GM12864 (cell line): ENCODE results near the gene PRCC.

Experiments
- DNase-seq: peaks from one replicate; pipeline ENCODE4 v3.0.0-alpha.2; 2011; ENCODE audit warnings: low read depth
- H3K4me3 ChIP-seq: 2 replicates; pipeline ENCODE4 v1.5.1; 2011; ENCODE audit warnings: mild to moderate bottlenecking, low read depth, low read length, control low read depth
- TF ChIP-seq, protein P1 (sequence below): IDR thresholded peaks from 2 replicates; pipeline ENCODE4 v1.5.1; 2011; ENCODE audit warnings: low read depth, mild to moderate bottlenecking, moderate library complexity, low read length, control low read depth, inconsistent platforms; ENCODE audit errors: missing control alignments

The PRCC gene

DNA sequence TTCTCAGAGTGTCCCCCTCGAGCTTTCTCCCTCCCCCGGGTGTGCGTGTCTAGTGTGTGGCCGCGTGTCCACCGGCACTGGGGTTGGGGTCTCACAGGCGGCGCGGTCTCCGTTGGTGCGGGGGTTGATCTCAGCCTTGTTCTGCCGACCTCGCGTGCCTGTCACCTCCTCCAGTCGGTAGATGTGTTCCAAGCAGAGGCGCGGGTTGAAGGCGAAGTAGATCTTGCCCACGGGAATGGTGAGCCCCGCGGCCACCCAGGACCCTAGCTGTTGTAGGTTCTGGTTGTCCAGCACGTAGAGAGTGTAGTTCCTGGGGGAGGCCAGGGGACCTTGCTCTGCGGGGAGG is 81.8 kb downstream of the PRCC start:
- DNase-seq, result no peak
- TF ChIP-seq, protein P1, sequence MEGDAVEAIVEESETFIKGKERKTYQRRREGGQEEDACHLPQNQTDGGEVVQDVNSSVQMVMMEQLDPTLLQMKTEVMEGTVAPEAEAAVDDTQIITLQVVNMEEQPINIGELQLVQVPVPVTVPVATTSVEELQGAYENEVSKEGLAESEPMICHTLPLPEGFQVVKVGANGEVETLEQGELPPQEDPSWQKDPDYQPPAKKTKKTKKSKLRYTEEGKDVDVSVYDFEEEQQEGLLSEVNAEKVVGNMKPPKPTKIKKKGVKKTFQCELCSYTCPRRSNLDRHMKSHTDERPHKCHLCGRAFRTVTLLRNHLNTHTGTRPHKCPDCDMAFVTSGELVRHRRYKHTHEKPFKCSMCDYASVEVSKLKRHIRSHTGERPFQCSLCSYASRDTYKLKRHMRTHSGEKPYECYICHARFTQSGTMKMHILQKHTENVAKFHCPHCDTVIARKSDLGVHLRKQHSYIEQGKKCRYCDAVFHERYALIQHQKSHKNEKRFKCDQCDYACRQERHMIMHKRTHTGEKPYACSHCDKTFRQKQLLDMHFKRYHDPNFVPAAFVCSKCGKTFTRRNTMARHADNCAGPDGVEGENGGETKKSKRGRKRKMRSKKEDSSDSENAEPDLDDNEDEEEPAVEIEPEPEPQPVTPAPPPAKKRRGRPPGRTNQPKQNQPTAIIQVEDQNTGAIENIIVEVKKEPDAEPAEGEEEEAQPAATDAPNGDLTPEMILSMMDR, result no peak
- H3K4me3 ChIP-seq, result no peak overlapping the region
